H9 (cell line): Measurements from ENCODE around the gene RELCH. TPM values are rescaled to one million over a fixed set of nuclear protein-coding genes. Genes with fewer than 3 reads are reported as not detected.

Experiments
- DNase-seq: peaks from one replicate; pipeline ENCODE4 v3.0.0-alpha.2; 2017
- H2AFZ ChIP-seq: one replicate; pipeline ENCODE4 v1.6.1; 2013; ENCODE audit warnings: mild to moderate bottlenecking, low read length, control low read depth, moderate library complexity
- H2AK5ac ChIP-seq: 2 replicates; pipeline ENCODE4 v1.6.1; 2013; ENCODE audit warnings: low read length, control low read depth, mixed read lengths; ENCODE audit not compliant: insufficient read length
- H2BK120ac ChIP-seq: one replicate; pipeline ENCODE4 v1.6.1; 2013; ENCODE audit warnings: low read depth, mild to moderate bottlenecking, low read length, control low read depth, inconsistent platforms; ENCODE audit not compliant: poor library complexity, severe bottlenecking
- H2BK12ac ChIP-seq: 2 replicates; pipeline ENCODE4 v1.6.1; 2013; ENCODE audit warnings: low read length, control low read depth, mixed read lengths, low read depth; ENCODE audit not compliant: insufficient read length
- H2BK15ac ChIP-seq: 2 replicates; pipeline ENCODE4 v1.6.1; 2013; ENCODE audit warnings: low read depth, low read length, control low read depth
- H2BK20ac ChIP-seq: one replicate; pipeline ENCODE4 v1.6.1; 2013; ENCODE audit warnings: low read depth, mild to moderate bottlenecking, low read length, control low read depth, inconsistent platforms; ENCODE audit not compliant: poor library complexity, severe bottlenecking
- H2BK5ac ChIP-seq: 2 replicates; pipeline ENCODE4 v1.6.1; 2013; ENCODE audit warnings: low read length, control low read depth, mixed read lengths; ENCODE audit not compliant: insufficient read length
- H3K14ac ChIP-seq: 2 replicates; pipeline ENCODE4 v1.6.1; 2013; ENCODE audit warnings: low read length, control low read depth; ENCODE audit not compliant: insufficient read depth
- H3K18ac ChIP-seq: 2 replicates; pipeline ENCODE4 v1.6.1; 2013; ENCODE audit warnings: low read depth, mild to moderate bottlenecking, mixed read lengths, low read length, control low read depth; ENCODE audit not compliant: insufficient read length
- H3K23ac ChIP-seq: 2 replicates; pipeline ENCODE4 v1.6.1; 2013; ENCODE audit warnings: low read length, control low read depth, mixed read lengths, low read depth; ENCODE audit not compliant: insufficient read length
- H3K23me2 ChIP-seq: 2 replicates; pipeline ENCODE4 v1.6.1; 2013; ENCODE audit warnings: low read depth, mild to moderate bottlenecking, mixed read lengths, low read length, control low read depth; ENCODE audit not compliant: insufficient read length, poor library complexity, severe bottlenecking
- H3K27ac ChIP-seq: 2 replicates; pipeline ENCODE4 v1.5.1; 2013; ENCODE audit warnings: low read length, control low read depth, mixed read lengths, low read depth; ENCODE audit not compliant: insufficient read length
- H3K27me3 ChIP-seq: 2 replicates; pipeline ENCODE4 v1.6.1; 2013; ENCODE audit warnings: low read length, control low read depth, inconsistent platforms; ENCODE audit not compliant: insufficient read depth
- H3K4ac ChIP-seq: 2 replicates; pipeline ENCODE4 v1.6.1; 2013; ENCODE audit warnings: low read depth, mild to moderate bottlenecking, control low read depth, inconsistent platforms, low read length, moderate library complexity
- H3K4me1 ChIP-seq: 2 replicates; pipeline ENCODE4 v1.6.1; 2013; ENCODE audit warnings: low read length, control low read depth, inconsistent platforms; ENCODE audit not compliant: insufficient read depth
- H3K4me2 ChIP-seq: 2 replicates; pipeline ENCODE4 v1.6.1; 2013; ENCODE audit warnings: low read length, control low read depth, mixed read lengths; ENCODE audit not compliant: insufficient read length, insufficient read depth
- H3K56ac ChIP-seq: 2 replicates; pipeline ENCODE4 v1.6.1; 2013; ENCODE audit warnings: low read depth, mild to moderate bottlenecking, mixed read lengths, low read length, control low read depth; ENCODE audit not compliant: insufficient read length
- H3K79me1 ChIP-seq: 2 replicates; pipeline ENCODE4 v1.6.1; 2013; ENCODE audit warnings: low read depth, mild to moderate bottlenecking, moderate library complexity, low read length, control low read depth, inconsistent platforms; ENCODE audit not compliant: insufficient read depth, poor library complexity, severe bottlenecking
- H3K79me2 ChIP-seq: 2 replicates; pipeline ENCODE4 v1.6.1; 2013; ENCODE audit warnings: low read length, control low read depth, inconsistent platforms; ENCODE audit not compliant: insufficient read depth
- H3K9ac ChIP-seq: 2 replicates; pipeline ENCODE4 v1.6.1; 2013; ENCODE audit warnings: low read length, control low read depth, mixed read lengths; ENCODE audit not compliant: insufficient read length; ENCODE audit errors: extremely low read depth
- H3K9me3 ChIP-seq: one replicate; pipeline ENCODE4 v1.6.1; 2013; ENCODE audit warnings: low read depth, low read length, inconsistent platforms; ENCODE audit not compliant: control insufficient read depth
- H3T11ph ChIP-seq: one replicate; pipeline ENCODE4 v1.6.1; 2013; ENCODE audit warnings: mild to moderate bottlenecking, low read length, control low read depth, inconsistent platforms
- H4K20me1 ChIP-seq: one replicate; pipeline ENCODE4 v1.6.1; 2013; ENCODE audit not compliant: control insufficient read depth, insufficient read length, insufficient read depth
- H4K5ac ChIP-seq: 2 replicates; pipeline ENCODE4 v1.6.1; 2013; ENCODE audit warnings: low read depth, mild to moderate bottlenecking, mixed read lengths, low read length, control low read depth; ENCODE audit not compliant: insufficient read length
- H4K8ac ChIP-seq: replicated peaks from 2 replicates; pipeline ENCODE4 v1.6.1; 2013; ENCODE audit warnings: low read length, control low read depth, mixed read lengths, low read depth; ENCODE audit not compliant: insufficient read length
- H4K91ac ChIP-seq: 2 replicates; pipeline ENCODE4 v1.6.1; 2013; ENCODE audit warnings: low read depth, mild to moderate bottlenecking, moderate library complexity, mixed read lengths, low read length, control low read depth; ENCODE audit not compliant: insufficient read length
- H3K27ac Mint-ChIP-seq, 3 experiments: 2 replicates in 2 of 3; 3 replicates in 1 of 3; pipeline ENCODE4 v1.8.0; 2020 to 2021; ENCODE audit warnings: mixed read lengths in 3 of 3, mild to moderate bottlenecking in 1 of 3, moderate library complexity in 1 of 3
- H3K27me3 Mint-ChIP-seq: 2 replicates; pipeline ENCODE4 v1.8.0; 2021; ENCODE audit warnings: low read depth, mild to moderate bottlenecking, moderate library complexity, mixed read lengths
- H3K36me3 Mint-ChIP-seq, 3 experiments: 2 replicates in 2 of 3; 3 replicates in 1 of 3; pipeline ENCODE4 v1.8.0; 2020 to 2021; ENCODE audit warnings: low read depth in 3 of 3, mixed read lengths in 3 of 3; ENCODE audit not compliant: insufficient read depth in 1 of 3
- H3K4me1 Mint-ChIP-seq, 2 experiments: 2 replicates each; pipeline ENCODE4 v1.8.0; 2020; ENCODE audit warnings: mixed read lengths in 2 of 2
- H3K4me3 Mint-ChIP-seq, 2 experiments: 2 replicates in 1 of 2; 3 replicates in 1 of 2; pipeline ENCODE4 v1.8.0; 2020 to 2021; ENCODE audit warnings: mild to moderate bottlenecking in 2 of 2, mixed read lengths in 2 of 2, moderate library complexity in 1 of 2
- H3K9me3 Mint-ChIP-seq, 2 experiments: 2 replicates in 1 of 2; 3 replicates in 1 of 2; pipeline ENCODE4 v1.8.0; 2020; ENCODE audit warnings: mild to moderate bottlenecking in 2 of 2, mixed read lengths in 2 of 2, moderate library complexity in 1 of 2
- CTCF ChIP-seq: fragments of 200-600 bp; sonication (generic); conservative IDR thresholded peaks from 3 replicates; pipeline ENCODE4 v1.8.0; 2021; ENCODE audit warnings: antibody characterized with exemption, mild to moderate bottlenecking
- WGBS: extraction: QIAGEN DNeasy Blood & Tissue Kit; methylation state at CpG from one replicate; pipeline ENCODE4 v1.1.7; 2013; ENCODE audit warnings: missing lambda C conversion rate, low lambda C conversion rate, mixed read lengths; ENCODE audit not compliant: insufficient read length; ENCODE audit errors: extremely low coverage; 5-methylcytosine and 5-hydroxymethylcytosine counted together
- total RNA-seq: library from RNA; stranded (reverse); gene quantifications from 2 replicates; pipeline ENCODE4 v1.2.1, GENCODE V29; 2021

RELCH gene
- total RNA-seq, 1 experiment from 2014 or later: 32.3 TPM

GRCh38 chr18:62342884-62343283 is 155.8 kb downstream of the RELCH start:
- no peak overlapping the region for H3K4me3 Mint-ChIP-seq
- no peak overlapping the region for H2AFZ ChIP-seq
- H3K4ac ChIP-seq: no peak overlapping the region
- H2BK15ac ChIP-seq: no peak overlapping the region
- H2BK120ac ChIP-seq: no peak overlapping the region
- peaks cover 13% of the 10 kb centered on the region for H3K27me3 Mint-ChIP-seq
- no peaks in the 10 kb centered on the region for H4K20me1 ChIP-seq
- H4K8ac ChIP-seq: no peak overlapping the region
- H2BK20ac ChIP-seq: no peak overlapping the region
- no peak overlapping the region for H3K14ac ChIP-seq
- no peak overlapping the region for H2AK5ac ChIP-seq
- H4K5ac ChIP-seq: no peak overlapping the region
- H3K27ac Mint-ChIP-seq: no peak overlapping the region
- no peaks in the 10 kb centered on the region for H3K9me3 ChIP-seq
- TF ChIP-seq CTCF: no peak
- H3K79me1 ChIP-seq: no peaks in the 10 kb centered on the region
- peaks cover 14% of the 10 kb centered on the region for H3K4me1 ChIP-seq
- H3K9ac ChIP-seq: no peak overlapping the region
- H3K18ac ChIP-seq: no peak overlapping the region
- no peak overlapping the region for H4K91ac ChIP-seq
- no peaks in the 10 kb centered on the region for H3K27me3 ChIP-seq
- H3K4me1 Mint-ChIP-seq: peaks cover 52 to 54% of the 10 kb centered on the region in 2 experiments
- H3K36me3 Mint-ChIP-seq: peaks cover 0 to under 1% (median 0%) of the 10 kb centered on the region in 3 experiments; a peak in 1 of 7 replicates
- no peak for DNase-seq
- no peak overlapping the region for H3K56ac ChIP-seq
- WGBS: no CpG with 5 or more reads among the region's 4 CpGs
- no peak overlapping the region for H3K23ac ChIP-seq
- H3K23me2 ChIP-seq: no peaks in the 10 kb centered on the region
- no peak overlapping the region for H3K27ac ChIP-seq
- no peak overlapping the region for H3T11ph ChIP-seq
- H2BK5ac ChIP-seq: no peak overlapping the region
- H2BK12ac ChIP-seq: no peak overlapping the region
- no peaks in the 10 kb centered on the region for H3K79me2 ChIP-seq
- no peak overlapping the region for H3K4me2 ChIP-seq
- no peaks in the 10 kb centered on the region for H3K9me3 Mint-ChIP-seq
